AG20443 (cell line): ENCODE measurements around the gene PTGFR.

Source experiments
- DNase-seq: peaks from one replicate; pipeline ENCODE4 v3.0.0; 2012; ENCODE audit warnings: low spot score, mixed read lengths

The PTGFR gene

DNA sequence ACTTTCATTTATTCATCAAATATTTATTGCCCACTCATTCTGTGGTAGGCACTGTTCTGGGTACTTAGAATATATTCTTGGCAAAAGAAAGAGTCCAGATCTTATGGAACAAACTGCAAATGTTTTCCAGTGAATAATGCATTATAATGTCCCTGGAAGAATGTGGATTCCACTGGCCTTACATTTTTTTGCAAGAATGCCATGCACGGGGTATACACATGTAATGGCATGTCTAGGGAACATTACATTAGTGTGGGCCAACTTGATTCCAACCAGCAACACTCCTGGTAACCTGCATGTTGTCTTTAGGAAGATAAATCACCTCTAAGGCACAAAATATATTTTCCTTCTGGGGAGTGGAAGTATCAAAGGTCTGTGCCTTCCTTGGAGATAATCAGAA is 96.4 kb downstream of the PTGFR start:
- DNase-seq, result no peak
